GM12878 (cell line): Measurements from ENCODE around the gene OCRL. TPM values are rescaled to one million over a fixed set of nuclear protein-coding genes. Genes with fewer than 3 reads are reported as not detected.

Experiments
- ATAC-seq: fragments of 200-7000 bp; cut with Tn5 transposase; 3 replicates; pipeline ENCODE4 v1.9.1; 2020; ENCODE audit warnings: mild to moderate bottlenecking, moderate library complexity
- BruUV-seq: library from RNA; stranded (reverse); fragments of 400-500 nt; replicated peaks from 2 replicates; lab custom pipeline; 2021; lab: Mats Ljungman, UMichigan
- CTCF ChIA-PET: fragments of 300-600 bp; sonication (Branson Sonifier 250); formaldehyde crosslinking; extraction: SDS; loops from one replicate; lab custom pipeline; 2021; ENCODE audit warnings: inconsistent platforms; lab: Yijun Ruan, JAX
- POLR2A ChIA-PET: fragments of 350-600 bp; formaldehyde crosslinking; extraction: SDS; loops from one replicate; lab custom pipeline; 2021; ENCODE audit warnings: inconsistent platforms; lab: Charles Lee
- RAD21 ChIA-PET: fragments of 300-600 bp; sonication (Branson Sonifier 250); formaldehyde crosslinking; loops from one replicate; lab custom pipeline; 2023; ENCODE audit warnings: antibody characterized with exemption; ENCODE audit not compliant: unreplicated experiment; lab: Charles Lee
- SMC1A ChIA-PET: fragments of 300-600 bp; sonication (Branson Sonifier 250); formaldehyde crosslinking; loops from one replicate; lab custom pipeline; 2023; ENCODE audit not compliant: unreplicated experiment, uncharacterized antibody; lab: Charles Lee
- DNase-seq: peaks from one replicate; pipeline ENCODE4 v3.0.0-alpha.2; 2011; ENCODE audit warnings: low read depth, low spot score
- FAIRE-seq: peaks from 3 replicates; lab custom pipeline; 2011; peaks lifted over from hg19 to GRCh38; lab: Jason Lieb, UNC
- H2AFZ ChIP-seq: 2 replicates; pipeline ENCODE4 v1.6.0; 2011; ENCODE audit warnings: low read depth, low read length, control low read depth; ENCODE audit not compliant: control insufficient read depth
- H3K27ac ChIP-seq: 2 replicates; pipeline ENCODE4 v1.5.1; 2011; ENCODE audit warnings: control low read depth; ENCODE audit not compliant: control insufficient read depth, insufficient read depth
- H3K27me3 ChIP-seq, 2 experiments: replicated peaks in 1 of 2; 2 replicates each; pipeline versions ENCODE4 v1.6.0 to v1.6.1; 2011; ENCODE audit warnings: low read length in 1 of 2; ENCODE audit not compliant: control insufficient read depth in 2 of 2, insufficient read depth in 2 of 2
- H3K36me3 ChIP-seq, 2 experiments: 2 replicates each; pipeline ENCODE4 v1.5.1; 2011; ENCODE audit warnings: low read length in 1 of 2; ENCODE audit not compliant: control insufficient read depth in 2 of 2, insufficient read depth in 2 of 2
- H3K4me1 ChIP-seq: 2 replicates; pipeline ENCODE4 v1.6.1; 2011; ENCODE audit warnings: mild to moderate bottlenecking, low read length, moderate library complexity, mixed read lengths; ENCODE audit not compliant: control insufficient read depth, insufficient read depth
- H3K4me2 ChIP-seq: 2 replicates; pipeline ENCODE4 v1.6.0; 2011; ENCODE audit warnings: control low read depth; ENCODE audit not compliant: control insufficient read depth, insufficient read depth
- H3K4me3 ChIP-seq: fragments of 200-600 bp; sonication (generic); 2 replicates; pipeline ENCODE4 v1.5.1; 2016
- H3K79me2 ChIP-seq: 2 replicates; pipeline ENCODE4 v1.6.0; 2011; ENCODE audit warnings: low read length; ENCODE audit not compliant: control insufficient read depth, insufficient read depth
- H3K9ac ChIP-seq: 2 replicates; pipeline ENCODE4 v1.8.0; 2011; ENCODE audit warnings: low read length, control low read depth, mixed read lengths; ENCODE audit not compliant: control insufficient read depth, insufficient read depth
- H3K9me3 ChIP-seq: replicated peaks from 3 replicates; pipeline ENCODE4 v1.5.1; 2011; ENCODE audit warnings: mild to moderate bottlenecking, low read length; ENCODE audit not compliant: control insufficient read depth, insufficient read depth
- H4K20me1 ChIP-seq: 2 replicates; pipeline ENCODE4 v1.6.0; 2011; ENCODE audit not compliant: control insufficient read depth, insufficient read depth
- BHLHE40 ChIP-seq, 2 experiments: fragments of 450-650 bp in 1 of 2; IDR thresholded peaks; 2 replicates each; pipeline ENCODE4 v1.6.1; 2011 to 2017; ENCODE audit warnings: low read depth in 2 of 2, borderline replicate concordance in 1 of 2, improper control_type of control experiment in 1 of 2, low read length in 1 of 2, mild to moderate bottlenecking in 1 of 2
- HCFC1 ChIP-seq: fragments of 150-350 bp; IDR thresholded peaks from 2 replicates; pipeline ENCODE4 v1.6.1; 2014; ENCODE audit warnings: low read length
- NR2C1 ChIP-seq: fragments of 450-650 bp; IDR thresholded peaks from 2 replicates; pipeline ENCODE4 v1.6.1; 2017; ENCODE audit warnings: antibody characterized with exemption, mild to moderate bottlenecking, moderate library complexity
- RAD21 ChIP-seq: IDR thresholded peaks from 2 replicates; pipeline ENCODE4 v1.6.1; 2011; ENCODE audit warnings: mild to moderate bottlenecking, low read depth, low read length, moderate library complexity; ENCODE audit not compliant: insufficient read depth
- RUNX3 ChIP-seq: IDR thresholded peaks from 2 replicates; pipeline ENCODE4 v1.6.1; 2012; ENCODE audit warnings: low read length, inconsistent platforms
- SMC3 ChIP-seq: IDR thresholded peaks from 2 replicates; pipeline ENCODE4 v1.6.1; 2011; ENCODE audit warnings: low read length, improper control_type of control experiment, borderline replicate concordance
- SREBF1 ChIP-seq: IDR thresholded peaks from 2 replicates; pipeline ENCODE4 v1.6.1; 2012; ENCODE audit warnings: mild to moderate bottlenecking, low read length
- YY1 ChIP-seq: IDR thresholded peaks from 2 replicates; pipeline ENCODE4 v1.6.1; 2011; ENCODE audit warnings: low read depth, mild to moderate bottlenecking, low read length
- WGBS: methylation state at CpG from one replicate; pipeline ENCODE4 v1.1.6; 2016; ENCODE audit warnings: low lambda C conversion rate; ENCODE audit not compliant: insufficient replicate concordance, insufficient coverage; ENCODE audit errors: missing lambda C conversion rate; 5-methylcytosine and 5-hydroxymethylcytosine counted together
- in situ Hi-C: fragments of 300-500 bp; cut with MboI; formaldehyde crosslinking; loops from 9 replicates; pipeline ENCODE4 v1.14.3; 2018; ENCODE audit warnings: mixed read lengths
- intact Hi-C: fragments of 100-400 bp; cut with micrococcal nuclease; formaldehyde crosslinking; loops from one replicate; pipeline ENCODE4 v1.14.2; 2022; ENCODE audit not compliant: unreplicated experiment
- polyA plus RNA-seq, 11 experiments: library from polyadenylated mRNA; depleted of rRNA in 4 of 11; unstranded in 6 of 11; stranded (reverse) in 5 of 11; fragments of >200 nt; fragmentation: Nextera tagmentation in 4 of 11; fragmentation: Illumina TruSeq in 1 of 11; extraction: Ambion mirVana in 4 of 11; extraction: Trizol in 1 of 11; gene quantifications; 1 replicate in 1 of 11; 2 replicates in 10 of 11; pipeline versions ENCODE4 v1.2.1 to v1.2.3, GENCODE V29; 2011 to 2016; ENCODE audit warnings: inconsistent platforms in 2 of 11, missing spikeins in 2 of 11, low read depth in 1 of 11
- total RNA-seq, 4 experiments: library from RNA; depleted of rRNA in 3 of 4; stranded (reverse); fragments of >200 nt in 3 of 4; fragmentation: Illumina TruSeq in 1 of 4; extraction: Trizol in 1 of 4; gene quantifications; 2 replicates each; pipeline versions ENCODE4 v1.2.1 to v1.2.3, GENCODE V29; 2013 to 2021
- TF ChIP-seq, protein P1 (sequence below), 3 experiments: IDR thresholded peaks in 2 of 3; conservative IDR thresholded peaks in 1 of 3; 2 replicates each; pipeline ENCODE4 v1.5.1; 2011; ENCODE audit warnings: low read depth in 3 of 3, low read length in 3 of 3, mild to moderate bottlenecking in 3 of 3, control low read depth in 2 of 3, moderate library complexity in 2 of 3, inconsistent platforms in 1 of 3, mixed read lengths in 1 of 3; ENCODE audit not compliant: control insufficient read depth in 2 of 3, insufficient read depth in 1 of 3; ENCODE audit errors: extremely low read depth in 1 of 3

OCRL gene
- total and polyA plus RNA-seq, 10 of the 15 experiments (the other 5 are each of a cell fraction or from before 2014, with no cell fraction given): 0.53 to 4.4 (median 2.3) TPM

GRCh38 chrX:129637217-129638109 is 97.4 kb downstream of the OCRL start:
- WGBS: 1% methylated on average over 13 of the region's 13 CpGs
- no peaks in the 10 kb centered on the region; a peak in 2 of 4 replicates for H3K27me3 ChIP-seq
- H3K9ac ChIP-seq: no peak overlapping the region
- SMC1A ChIA-PET: interaction anchor here (1.0 to 5.2 kb wide), 9 partner anchors 9 to 586 kb away, joined by 3 to 28 read pairs (median 4); no protein-coding TSS in a partner anchor
- POLR2A ChIA-PET: interaction anchor here (1.0 kb wide), 1 partner anchor 32 kb away, joined by 5 read pairs; no protein-coding TSS in a partner anchor
- ATAC-seq: peak; percentile 92
- peak; percentile 88 for FAIRE-seq
- CTCF ChIA-PET: interaction anchor here (0.6 to 7.9 kb wide), 18 partner anchors 9 to 613 kb away, joined by 3 to 74 read pairs (median 6); no protein-coding TSS in a partner anchor
- no TSS peak for BruUV-seq
- intact Hi-C loops (loop anchor here (1.0 kb wide), 3 partner anchors 89 to 423 kb away; no protein-coding TSS in a partner anchor), in situ Hi-C loops (no loop called here)
- no peak overlapping the region for H3K4me3 ChIP-seq
- RAD21 ChIA-PET: interaction anchor here (0.9 to 2.2 kb wide), 5 partner anchors 33 to 423 kb away, joined by 3 to 18 read pairs (median 3); no protein-coding TSS in a partner anchor
- H3K4me1 ChIP-seq: no peaks in the 10 kb centered on the region
- H3K9me3 ChIP-seq: peaks cover 3% of the 10 kb centered on the region; the same call in 1 of the 3 replicates
- peak overlapping the region; percentile 35 for H2AFZ ChIP-seq
- H4K20me1 ChIP-seq: no peaks in the 10 kb centered on the region
- no peak overlapping the region for H3K4me2 ChIP-seq
- no peaks in the 10 kb centered on the region for H3K36me3 ChIP-seq
- no peak overlapping the region for H3K27ac ChIP-seq
- H3K79me2 ChIP-seq: no peaks in the 10 kb centered on the region
- DNase-seq: peak; percentile 33
- TF ChIP-seq SREBF1: no peak
- TF ChIP-seq HCFC1: no peak
- peak in 1 of 2 experiments; percentile 49; a peak in 1 of 4 replicates for TF ChIP-seq BHLHE40 (IDR thresholded peaks at IDR 0.05; ENCODE audit: borderline replicate concordance in 1 of 2, low read depth in 2 of 2, low read length in 1 of 2)
- TF ChIP-seq, protein P1, sequence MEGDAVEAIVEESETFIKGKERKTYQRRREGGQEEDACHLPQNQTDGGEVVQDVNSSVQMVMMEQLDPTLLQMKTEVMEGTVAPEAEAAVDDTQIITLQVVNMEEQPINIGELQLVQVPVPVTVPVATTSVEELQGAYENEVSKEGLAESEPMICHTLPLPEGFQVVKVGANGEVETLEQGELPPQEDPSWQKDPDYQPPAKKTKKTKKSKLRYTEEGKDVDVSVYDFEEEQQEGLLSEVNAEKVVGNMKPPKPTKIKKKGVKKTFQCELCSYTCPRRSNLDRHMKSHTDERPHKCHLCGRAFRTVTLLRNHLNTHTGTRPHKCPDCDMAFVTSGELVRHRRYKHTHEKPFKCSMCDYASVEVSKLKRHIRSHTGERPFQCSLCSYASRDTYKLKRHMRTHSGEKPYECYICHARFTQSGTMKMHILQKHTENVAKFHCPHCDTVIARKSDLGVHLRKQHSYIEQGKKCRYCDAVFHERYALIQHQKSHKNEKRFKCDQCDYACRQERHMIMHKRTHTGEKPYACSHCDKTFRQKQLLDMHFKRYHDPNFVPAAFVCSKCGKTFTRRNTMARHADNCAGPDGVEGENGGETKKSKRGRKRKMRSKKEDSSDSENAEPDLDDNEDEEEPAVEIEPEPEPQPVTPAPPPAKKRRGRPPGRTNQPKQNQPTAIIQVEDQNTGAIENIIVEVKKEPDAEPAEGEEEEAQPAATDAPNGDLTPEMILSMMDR (IDR thresholded peaks at IDR 0.05 in 2 of 3, conservative IDR thresholded peaks at IDR 0.05 in 1 of 3; ENCODE audit: control insufficient read depth in 2 of 3, extremely low read depth in 1 of 3, insufficient read depth in 1 of 3, low read depth in 3 of 3, low read length in 3 of 3): peak; percentile 93 to 98 (median 97)
- 0 out of 2 replicates have a peak, but pooled peaks have one; percentile 5 for TF ChIP-seq RUNX3
- TF ChIP-seq SMC3: peak; percentile 87
- peak; percentile 71; the same call in 1 of the 2 replicates for TF ChIP-seq YY1
- TF ChIP-seq NR2C1: no peak
- TF ChIP-seq RAD21: peak; percentile 79
- TF ChIP-seq, all 136 proteins: peak for 6
